Kidney (tissue), 14 donors: ENCODE measurements around the gene RNGTT. TPM values are rescaled to one million over a fixed set of nuclear protein-coding genes. Genes with fewer than 3 reads are reported as not detected.

Source experiments
- DNase-seq, 5 donors: peaks; one replicate each; pipeline ENCODE4 v3.0.0-alpha.2; 2013 to 2020
- FAIRE-seq: peaks from 2 replicates; lab custom pipeline; 2012; peaks lifted over from hg19 to GRCh38; lab: Jason Lieb, UNC
- H3K27ac ChIP-seq, 2 donors: one replicate each; pipeline ENCODE4 v1.7.0; 2013; ENCODE audit warnings: low read depth in 2 of 2, low read length in 2 of 2, inconsistent platforms in 1 of 2
- H3K27me3 ChIP-seq: one replicate; pipeline ENCODE4 v1.7.1; 2013; ENCODE audit warnings: low read length, inconsistent platforms; ENCODE audit not compliant: control insufficient read depth, insufficient read depth
- H3K36me3 ChIP-seq, 3 donors: one replicate each; pipeline versions ENCODE4 v1.7.0 to v1.7.1; 2013; ENCODE audit warnings: low read length in 3 of 3, control low read depth in 1 of 3, inconsistent platforms in 1 of 3; ENCODE audit not compliant: insufficient read depth in 3 of 3, control insufficient read depth in 2 of 3
- H3K4me1 ChIP-seq, 3 donors: one replicate each; pipeline versions ENCODE4 v1.7.0 to v1.7.1; 2013; ENCODE audit warnings: low read length in 3 of 3, inconsistent platforms in 1 of 3, low read depth in 1 of 3; ENCODE audit not compliant: control insufficient read depth in 2 of 3, insufficient read depth in 2 of 3
- H3K4me3 ChIP-seq, 3 donors: one replicate each; pipeline versions ENCODE4 v1.7.0 to v1.8.1; 2013; ENCODE audit warnings: low read length in 3 of 3, control low read depth in 1 of 3, inconsistent platforms in 1 of 3
- H3K9ac ChIP-seq, 3 donors: one replicate each; pipeline versions ENCODE4 v1.7.0 to v1.7.1; 2013; ENCODE audit warnings: low read length in 3 of 3, control low read depth in 1 of 3, inconsistent platforms in 1 of 3
- H3K9me3 ChIP-seq, 3 donors: one replicate each; pipeline versions ENCODE4 v1.7.0 to v1.7.1; 2013; ENCODE audit warnings: low read length in 3 of 3, control low read depth in 1 of 3, inconsistent platforms in 1 of 3; ENCODE audit not compliant: control insufficient read depth in 2 of 3, insufficient read depth in 1 of 3
- intact Hi-C: fragments of 100-400 bp; cut with DNase I; formaldehyde crosslinking; loops from one replicate; pipeline ENCODE4 v1.11.1; 2022
- polyA plus RNA-seq: library from polyadenylated mRNA; stranded (reverse); fragments of 350-450 nt; fragmentation: Illumina TruSeq; extraction: RNeasy Lipid Tissue Mini Kit (QIAGEN cat#74804); gene quantifications from one replicate; pipeline ENCODE4 v1.2.3, GENCODE V29; 2014; ENCODE audit warnings: low read depth, low replicate concordance; ENCODE audit not compliant: insufficient read depth
- total RNA-seq: library from RNA; stranded (reverse); fragmentation: NEBNext Ultra II Directional; extraction: Animal tissue kit (Norgen Biotek cat#: 25700); gene quantifications from one replicate; pipeline ENCODE4 v1.2.1, GENCODE V29; 2021
- TF ChIP-seq, protein P1 (sequence below): IDR thresholded peaks from 3 replicates; pipeline ENCODE4 v1.5.1; 2012; ENCODE audit warnings: mild to moderate bottlenecking, moderate library complexity, borderline replicate concordance; ENCODE audit not compliant: insufficient read depth; ENCODE audit errors: extremely low read depth
- donor health status: control.
- donor health status: control.
- donor health status: control.
- donor health status: control.
- donor health status: control.
- donor health status: DM: yes; HTN: yes; CAD: no.
- donor health status: Normal renal cell carcinoma (clear cell type).

RNGTT gene
- total and polyA plus RNA-seq, 2 donors from 2014 or later = 5.4 to 13.8 TPM

DNA sequence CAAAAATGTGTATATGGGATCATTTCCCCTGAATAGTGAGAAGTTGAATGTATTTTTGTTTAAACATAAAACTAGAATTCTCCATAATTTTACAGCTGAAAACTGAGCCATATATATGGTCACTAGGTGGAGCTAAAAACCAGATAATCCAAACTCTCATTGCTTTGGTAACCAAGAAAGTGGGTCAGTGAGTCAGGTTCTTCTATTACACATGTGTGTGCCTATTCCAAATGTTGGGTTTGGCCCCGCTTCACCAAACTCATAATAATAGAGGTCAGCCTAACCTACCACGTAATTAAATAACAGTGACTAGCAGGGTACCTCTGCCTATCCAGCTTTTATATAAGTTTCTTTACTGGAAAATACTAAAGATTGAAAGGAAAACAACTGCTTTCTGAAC, 19.3 kb upstream of the RNGTT start:
- FAIRE-seq = peak; percentile 97
- no peak overlapping the region for H3K27ac ChIP-seq

DNA sequence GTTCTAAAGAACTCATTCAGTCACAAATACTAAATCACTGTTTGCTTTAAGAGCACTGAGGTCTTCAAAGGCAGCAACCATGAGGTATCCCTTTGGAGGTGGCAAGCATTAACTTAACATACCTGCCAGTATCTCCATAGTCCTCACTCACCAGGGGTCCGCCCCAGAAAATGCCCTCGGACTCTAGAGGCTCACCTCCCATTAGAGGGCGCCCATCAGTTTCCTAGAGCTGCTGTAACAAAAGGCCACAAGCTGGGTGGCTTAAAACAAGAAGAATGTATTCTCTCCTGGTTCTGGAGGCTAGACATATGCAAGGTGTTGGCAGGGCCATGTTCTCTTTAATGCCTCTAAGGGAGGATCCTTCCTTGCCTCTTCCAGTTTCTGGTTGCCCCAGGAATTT, 12.0 kb upstream of the RNGTT start:
- Histone ChIP-seq H3K4me3 (no peak overlapping the region), H3K9ac (no peak overlapping the region), H3K36me3 (no peaks in the 10 kb centered on the region), H3K9me3 (no peaks in the 10 kb centered on the region), H3K27ac (no peak overlapping the region), H3K27me3 (no peaks in the 10 kb centered on the region), H3K4me1 (no peaks in the 10 kb centered on the region)
- intact Hi-C loops = no loop called here
- no peak for FAIRE-seq
- DNase-seq = no peak
- TF ChIP-seq, protein P1, sequence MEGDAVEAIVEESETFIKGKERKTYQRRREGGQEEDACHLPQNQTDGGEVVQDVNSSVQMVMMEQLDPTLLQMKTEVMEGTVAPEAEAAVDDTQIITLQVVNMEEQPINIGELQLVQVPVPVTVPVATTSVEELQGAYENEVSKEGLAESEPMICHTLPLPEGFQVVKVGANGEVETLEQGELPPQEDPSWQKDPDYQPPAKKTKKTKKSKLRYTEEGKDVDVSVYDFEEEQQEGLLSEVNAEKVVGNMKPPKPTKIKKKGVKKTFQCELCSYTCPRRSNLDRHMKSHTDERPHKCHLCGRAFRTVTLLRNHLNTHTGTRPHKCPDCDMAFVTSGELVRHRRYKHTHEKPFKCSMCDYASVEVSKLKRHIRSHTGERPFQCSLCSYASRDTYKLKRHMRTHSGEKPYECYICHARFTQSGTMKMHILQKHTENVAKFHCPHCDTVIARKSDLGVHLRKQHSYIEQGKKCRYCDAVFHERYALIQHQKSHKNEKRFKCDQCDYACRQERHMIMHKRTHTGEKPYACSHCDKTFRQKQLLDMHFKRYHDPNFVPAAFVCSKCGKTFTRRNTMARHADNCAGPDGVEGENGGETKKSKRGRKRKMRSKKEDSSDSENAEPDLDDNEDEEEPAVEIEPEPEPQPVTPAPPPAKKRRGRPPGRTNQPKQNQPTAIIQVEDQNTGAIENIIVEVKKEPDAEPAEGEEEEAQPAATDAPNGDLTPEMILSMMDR = no peak

More for the DNA sequence above, 19.3 kb upstream of the RNGTT start:
- H3K36me3 ChIP-seq = no peaks in the 10 kb centered on the region
- no peaks in the 10 kb centered on the region for H3K27me3 ChIP-seq
- no peak overlapping the region for H3K9ac ChIP-seq
- DNase-seq = peak in 2 of 5 donors; percentile 73 to 75
- peaks cover 0 to 5% (median 4%) of the 10 kb centered on the region in 3 donors for H3K4me1 ChIP-seq
- intact Hi-C loops = loop anchor here (10.0 kb wide), 1 partner anchor 262 kb away; no protein-coding TSS in a partner anchor
- TF ChIP-seq, protein P1 = peak; percentile 80
- peak overlapping the region in 1 of 3 donors; percentile 14 for H3K4me3 ChIP-seq
- H3K9me3 ChIP-seq = no peaks in the 10 kb centered on the region

DNA sequence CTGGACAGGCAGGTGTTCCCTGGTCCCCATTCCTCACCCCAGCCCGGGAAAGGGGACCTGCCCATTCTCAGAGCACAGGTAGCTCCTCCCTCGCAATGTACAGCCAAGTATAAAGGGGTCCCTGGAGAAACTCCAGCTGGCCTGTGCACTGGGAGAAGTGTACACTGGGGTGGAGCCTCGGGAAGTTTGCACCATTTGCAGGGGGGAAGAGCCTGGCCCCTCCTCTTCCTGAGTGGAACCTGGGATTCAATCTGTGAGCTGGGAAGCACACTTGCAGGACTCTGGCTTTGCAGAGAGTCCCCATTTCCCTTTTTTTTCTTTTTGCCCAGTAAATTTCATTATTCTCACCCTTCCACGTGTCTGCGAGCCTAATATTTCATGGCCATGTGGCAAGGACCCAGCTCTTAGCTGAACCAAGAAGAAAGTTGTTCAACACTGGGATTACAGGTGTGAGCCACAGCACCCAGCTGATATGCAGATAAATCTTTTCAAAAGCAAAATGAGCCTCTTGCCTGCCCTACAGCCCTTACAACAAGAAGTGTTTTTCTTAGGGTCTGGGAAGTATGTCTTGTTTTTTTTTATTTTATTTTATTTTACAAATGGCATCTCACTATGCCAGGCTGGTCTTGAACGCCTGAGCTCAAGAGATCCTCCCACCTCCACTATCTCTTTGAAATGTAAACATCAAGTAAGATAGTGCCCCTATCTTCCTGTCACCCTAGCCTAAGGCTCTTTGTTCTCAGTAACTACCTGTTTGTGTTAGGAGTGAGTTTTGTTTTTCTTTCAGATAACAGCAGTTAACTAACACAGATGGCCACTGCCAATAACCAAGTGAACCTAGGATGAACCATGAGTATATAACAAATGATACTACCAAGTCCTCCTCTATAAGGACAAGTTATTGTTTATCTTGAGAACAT, 9.3 kb upstream of the RNGTT start:
- no peak for FAIRE-seq

More for the DNA sequence above, 9.3 kb upstream of the RNGTT start:
- H3K27me3 ChIP-seq = no peaks in the 10 kb centered on the region
- no peaks in the 10 kb centered on the region for H3K36me3 ChIP-seq
- DNase-seq = peak in 1 of 5 donors; percentile 8
- H3K9me3 ChIP-seq = peaks cover 0 to under 1% (median 0%) of the 10 kb centered on the region in 3 donors
- no peaks in the 10 kb centered on the region for H3K4me1 ChIP-seq
- no peak overlapping the region for H3K4me3 ChIP-seq
- no peak overlapping the region for H3K27ac ChIP-seq
- intact Hi-C loops = no loop called here
- H3K9ac ChIP-seq = no peak overlapping the region
- TF ChIP-seq, protein P1 = no peak
